NCI-H748 treated with DMSO at 0.1 percent for 48 hours (cell line): ENCODE data around the gene FGFR2.

Experiments used
- DNase-seq: peaks from one replicate; lab custom pipeline; 2025; lab: John Stamatoyannopoulos, UW

FGFR2 gene

GRCh38 chr10:121598263-121599249 is at the start of gene FGFR2:
TSS of gene FGFR2 (minus strand) at chr10:121598444. CDS start at chr10:121593817, 4,627 bp downstream.
- peak; percentile 28 for DNase-seq

DNA sequence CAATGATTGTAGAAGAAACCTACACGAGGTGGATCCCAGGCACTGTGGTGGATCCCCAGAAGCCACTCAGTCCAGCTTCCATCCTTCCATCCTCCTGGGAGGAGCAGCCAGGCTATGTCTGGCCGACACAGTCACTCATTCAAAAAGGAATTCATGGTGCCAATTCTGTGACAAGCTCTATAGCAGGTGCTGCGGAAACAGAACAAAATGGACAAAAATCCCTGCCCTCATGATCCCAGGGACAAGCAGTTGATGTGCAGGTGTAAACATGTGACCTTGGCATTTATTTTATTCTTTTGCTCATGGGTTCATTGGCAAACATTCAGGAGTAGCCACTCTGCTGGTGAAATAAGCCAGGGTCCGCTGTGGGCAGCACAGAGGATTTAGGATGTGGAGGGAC is 49.2 kb upstream of the FGFR2 start:
- no peak for DNase-seq

- DNase-seq: no peak
Observed at GRCh38 chr10:121645696-121646095, 47.5 kb upstream of the FGFR2 start.

- no peak for DNase-seq
Observed at GRCh38 chr10:121644501-121644900, 46.3 kb upstream of the FGFR2 start.

- no peak for DNase-seq
Observed at GRCh38 chr10:121640266-121640665, 42.0 kb upstream of the FGFR2 start.

DNA sequence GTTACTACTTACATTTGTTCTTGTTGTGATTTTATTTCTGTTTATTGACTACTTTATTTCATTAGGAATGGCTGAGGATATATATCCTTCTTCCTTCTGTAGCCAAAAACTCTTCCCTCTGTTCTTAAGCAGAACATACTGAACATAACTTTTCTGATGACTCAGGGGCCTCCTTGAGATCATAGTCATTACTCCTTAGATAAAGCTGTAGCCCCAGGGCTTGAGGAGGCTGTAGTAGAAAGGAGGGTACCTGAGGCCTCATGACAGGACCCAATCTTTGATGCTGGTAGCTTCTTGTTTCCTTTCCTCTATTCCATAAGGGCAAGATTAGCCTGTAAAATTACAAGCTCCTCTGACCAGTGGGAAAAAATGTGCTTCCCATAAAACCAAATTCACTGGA is 41.2 kb upstream of the FGFR2 start:
- no peak for DNase-seq

DNA sequence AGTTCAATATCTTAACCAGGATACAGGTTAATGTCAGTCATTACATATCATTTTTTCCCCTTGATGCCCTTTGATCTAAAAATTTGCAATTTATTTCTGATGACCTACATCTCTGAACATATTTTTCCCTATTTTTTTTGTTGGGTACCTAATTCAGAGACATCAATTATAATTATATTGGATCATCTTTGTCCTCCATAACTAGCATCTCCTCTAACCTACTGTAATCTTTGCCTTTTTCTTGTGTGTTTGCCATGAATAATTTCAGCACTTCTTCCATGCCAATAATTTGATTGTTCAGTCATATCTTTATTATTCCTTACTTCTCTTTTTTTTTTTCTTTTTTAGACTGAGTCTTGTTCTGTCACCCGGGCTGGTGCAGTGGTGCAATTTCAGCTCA is 39.2 kb upstream of the FGFR2 start:
- no peak for DNase-seq

- DNase-seq: no peak
Observed at GRCh38 chr10:121633056-121633455, 34.8 kb upstream of the FGFR2 start.

DNA sequence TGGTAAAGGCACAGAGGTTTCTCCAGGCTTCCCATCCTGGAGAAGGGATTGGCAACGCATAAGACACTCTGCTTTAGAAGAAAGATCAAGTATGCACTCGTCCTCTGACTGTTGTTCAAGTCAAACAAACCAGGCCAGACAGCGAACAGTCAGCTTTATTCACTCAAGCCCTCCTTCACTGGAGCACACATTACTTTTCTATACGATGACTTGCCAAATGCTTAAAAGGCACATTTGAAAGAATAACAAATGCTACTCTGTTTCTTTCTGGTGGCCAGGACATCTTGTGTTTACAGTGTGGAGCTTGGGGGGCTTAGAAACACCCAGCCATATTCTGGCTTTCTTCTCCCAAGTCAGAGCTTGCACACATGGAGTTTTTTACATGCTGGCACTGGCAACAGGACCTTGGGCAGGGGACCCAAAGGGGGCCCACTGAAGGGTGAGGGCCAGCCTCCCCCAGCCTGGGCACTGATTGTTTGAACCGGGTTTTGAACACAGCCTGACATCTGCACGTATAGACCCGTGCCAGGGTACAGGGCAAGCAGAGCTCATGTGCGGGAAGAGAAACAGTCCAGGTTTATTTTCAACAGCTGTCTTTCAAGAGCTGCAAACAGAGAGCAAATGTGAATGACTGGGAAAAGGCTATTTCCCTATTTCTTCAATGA is 33.3 kb upstream of the FGFR2 start:
- DNase-seq: no peak

DNA sequence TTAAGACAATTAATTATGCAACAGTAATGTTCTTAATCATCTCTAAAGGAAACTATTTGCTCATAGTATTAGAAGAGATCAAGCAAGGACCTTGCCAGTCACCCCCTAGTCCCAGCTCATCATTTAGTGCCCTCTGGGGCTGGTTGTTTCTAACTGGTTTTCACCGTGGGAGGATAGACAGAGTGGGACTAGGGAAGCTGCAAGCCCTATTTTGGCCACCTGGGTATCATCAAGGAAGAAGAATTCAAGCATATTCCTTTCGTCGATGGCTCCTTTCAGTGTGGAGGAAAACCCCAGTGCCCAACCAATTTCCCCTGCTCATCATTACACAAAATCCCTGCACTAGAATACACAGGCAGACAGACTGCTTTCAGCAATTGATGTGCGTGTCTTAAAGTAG is 30.6 kb upstream of the FGFR2 start:
- DNase-seq: no peak

DNA sequence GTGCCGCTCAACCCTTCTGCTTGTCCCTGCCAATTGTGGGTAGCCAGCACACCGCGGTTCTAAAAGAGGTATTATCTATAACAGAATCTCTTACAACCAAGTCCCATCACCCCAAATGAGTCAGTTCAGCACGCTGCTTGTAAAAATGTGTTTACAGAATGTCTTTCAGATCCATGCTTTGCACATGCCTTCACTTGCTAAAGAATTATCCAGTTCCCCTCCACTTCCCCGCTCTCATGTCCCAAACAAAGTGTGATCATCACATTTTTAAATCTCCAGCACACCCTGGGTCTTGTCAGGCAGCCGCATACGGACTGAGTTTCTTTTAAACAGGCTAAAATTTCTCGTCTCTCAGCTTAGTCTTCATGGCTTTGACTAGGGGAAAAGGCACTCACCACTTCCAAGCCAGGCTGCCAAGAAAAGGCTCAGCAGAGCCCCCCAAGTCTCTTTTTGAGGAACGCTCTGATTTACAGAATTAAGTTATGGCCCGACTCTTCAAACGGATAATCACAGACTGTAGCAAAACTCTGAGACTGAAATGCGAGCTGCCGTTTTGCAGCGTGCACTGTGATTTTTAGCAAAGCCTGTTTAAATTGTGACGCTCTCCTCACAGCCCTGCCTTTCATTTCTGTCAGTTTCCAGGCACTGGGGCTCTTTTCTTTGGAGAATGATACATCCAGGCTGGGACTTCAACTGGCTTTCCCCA is 29.8 kb upstream of the FGFR2 start:
- no peak for DNase-seq

DNA sequence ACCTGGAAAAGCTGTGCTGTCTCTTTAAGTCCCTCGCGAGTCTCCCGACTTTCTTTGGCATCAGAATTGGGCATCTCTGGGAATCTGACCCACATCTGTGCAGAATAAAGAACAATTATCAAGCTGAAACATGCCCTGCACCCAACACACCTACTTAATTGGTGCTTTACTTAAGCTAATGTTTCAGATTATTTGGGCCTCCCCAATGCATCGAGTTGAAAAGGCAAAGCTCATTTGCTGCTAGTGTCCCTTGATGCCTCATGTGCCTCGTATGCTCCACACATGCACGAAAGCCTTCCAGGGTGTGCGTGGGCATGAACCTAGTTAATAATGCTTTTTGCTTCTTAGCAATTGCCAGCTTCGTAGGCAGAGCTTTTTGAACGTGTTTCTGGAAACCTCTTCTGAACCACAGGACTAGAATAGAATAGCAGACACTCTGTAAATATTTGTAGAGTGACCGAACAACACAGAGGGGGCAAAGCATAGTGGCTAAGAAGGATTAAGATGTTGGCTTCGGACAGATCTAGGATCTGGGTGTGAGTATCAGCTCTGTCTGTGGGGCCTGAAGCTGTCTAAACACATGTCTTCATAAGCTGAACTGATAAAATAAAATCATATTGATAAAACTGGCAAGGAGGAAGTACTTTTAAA is 26.7 kb upstream of the FGFR2 start:
- DNase-seq: peak; percentile 49

GRCh38 chr10:121618906-121619305 is 20.7 kb upstream of the FGFR2 start:
- no peak for DNase-seq

DNA sequence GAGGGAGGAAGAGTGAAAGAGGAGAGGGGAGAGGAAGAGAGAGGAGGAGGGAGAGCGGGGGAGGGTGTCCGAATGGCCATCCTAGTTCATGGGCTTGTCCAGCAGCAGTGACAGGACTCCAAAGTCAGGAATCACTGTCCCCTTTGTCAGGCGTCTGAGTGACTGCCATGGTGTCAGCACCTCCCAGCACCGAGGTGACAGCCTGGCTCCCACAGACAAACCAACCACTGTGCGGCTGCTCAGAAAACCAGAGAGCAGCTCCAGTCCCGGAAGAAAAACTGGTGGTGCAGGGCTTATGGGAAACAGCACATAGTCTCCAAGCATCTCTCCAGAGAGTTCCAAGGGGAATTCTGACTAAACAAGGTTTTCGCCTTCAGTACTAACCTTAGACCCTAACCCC is 18.9 kb upstream of the FGFR2 start:
- no peak for DNase-seq

GRCh38 chr10:121616291-121616690 is 18.0 kb upstream of the FGFR2 start:
- DNase-seq: no peak

GRCh38 chr10:121615836-121616235 is 17.6 kb upstream of the FGFR2 start:
- no peak for DNase-seq

- DNase-seq: no peak
Observed at GRCh38 chr10:121615435-121615793, 17.2 kb upstream of the FGFR2 start.

DNA sequence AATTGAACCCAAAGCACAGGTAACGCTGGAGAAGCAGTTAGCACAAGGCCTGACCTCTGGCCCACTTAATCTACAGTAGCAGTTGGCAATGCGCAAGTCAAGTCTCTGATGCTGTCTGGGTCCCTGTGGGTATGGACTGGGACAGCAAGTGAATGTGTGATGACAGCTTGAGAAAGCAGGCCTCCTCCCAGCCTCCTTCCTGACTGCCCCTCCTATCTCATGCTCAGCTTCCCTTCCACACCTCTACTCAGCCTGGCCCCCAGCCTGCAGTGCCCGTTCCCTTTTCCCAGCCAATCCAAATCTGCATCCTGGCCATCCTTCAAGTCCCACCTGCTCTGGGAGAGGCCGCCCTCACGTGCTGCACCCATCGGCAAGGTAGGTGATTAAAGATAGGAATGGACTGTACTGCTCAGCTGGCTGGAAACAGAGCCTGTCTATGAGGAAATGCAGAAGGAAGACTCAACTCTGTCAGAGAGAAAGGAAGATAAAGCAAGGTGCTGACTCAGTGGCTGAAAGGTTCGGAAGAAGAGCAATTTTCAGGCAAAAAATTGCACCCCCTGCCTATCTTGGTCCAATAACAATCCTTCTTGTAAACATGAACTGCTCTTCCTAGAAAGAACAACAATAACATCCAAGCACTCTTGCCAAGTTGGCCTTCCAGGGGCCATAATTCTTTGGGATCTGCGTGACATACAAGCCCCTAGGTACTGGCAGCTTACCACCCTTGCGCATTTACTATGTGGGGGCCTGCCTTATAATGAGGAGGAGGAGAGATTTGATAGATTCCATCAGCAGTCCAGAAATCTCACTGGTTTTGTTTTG is 16.6 kb upstream of the FGFR2 start:
- no peak for DNase-seq

DNA sequence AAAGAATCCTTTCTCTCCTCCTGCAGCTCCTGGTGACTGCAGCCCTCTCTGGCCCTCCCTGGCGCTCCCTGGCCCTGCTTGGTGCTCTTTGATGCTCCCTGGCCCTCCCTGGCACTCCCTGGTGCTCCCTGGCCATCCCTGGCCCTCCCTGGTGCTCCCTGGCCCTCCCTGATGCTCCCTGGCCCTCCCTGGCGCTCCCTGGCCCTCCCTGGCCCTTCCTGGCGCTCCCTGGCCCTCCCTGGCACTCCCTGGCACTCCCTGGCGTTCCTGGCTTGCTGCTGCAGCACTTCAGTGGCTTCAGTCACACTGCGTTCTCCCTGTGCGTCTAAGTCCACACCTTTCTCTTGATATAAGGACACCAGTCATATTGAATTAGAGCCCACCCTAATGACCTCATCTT is 15.2 kb upstream of the FGFR2 start:
- no peak for DNase-seq

GRCh38 chr10:121611393-121612159 is 13.3 kb upstream of the FGFR2 start:
- DNase-seq: no peak
